ENCODE measurements around the gene PSD4. TPM values are rescaled to one million over a fixed set of nuclear protein-coding genes. Genes with fewer than 3 reads are reported as not detected.

Gene PSD4
- total RNA-seq, 4 donors from 2014 or later = 2.8 to 14.8 (median 5.6) TPM

DNA sequence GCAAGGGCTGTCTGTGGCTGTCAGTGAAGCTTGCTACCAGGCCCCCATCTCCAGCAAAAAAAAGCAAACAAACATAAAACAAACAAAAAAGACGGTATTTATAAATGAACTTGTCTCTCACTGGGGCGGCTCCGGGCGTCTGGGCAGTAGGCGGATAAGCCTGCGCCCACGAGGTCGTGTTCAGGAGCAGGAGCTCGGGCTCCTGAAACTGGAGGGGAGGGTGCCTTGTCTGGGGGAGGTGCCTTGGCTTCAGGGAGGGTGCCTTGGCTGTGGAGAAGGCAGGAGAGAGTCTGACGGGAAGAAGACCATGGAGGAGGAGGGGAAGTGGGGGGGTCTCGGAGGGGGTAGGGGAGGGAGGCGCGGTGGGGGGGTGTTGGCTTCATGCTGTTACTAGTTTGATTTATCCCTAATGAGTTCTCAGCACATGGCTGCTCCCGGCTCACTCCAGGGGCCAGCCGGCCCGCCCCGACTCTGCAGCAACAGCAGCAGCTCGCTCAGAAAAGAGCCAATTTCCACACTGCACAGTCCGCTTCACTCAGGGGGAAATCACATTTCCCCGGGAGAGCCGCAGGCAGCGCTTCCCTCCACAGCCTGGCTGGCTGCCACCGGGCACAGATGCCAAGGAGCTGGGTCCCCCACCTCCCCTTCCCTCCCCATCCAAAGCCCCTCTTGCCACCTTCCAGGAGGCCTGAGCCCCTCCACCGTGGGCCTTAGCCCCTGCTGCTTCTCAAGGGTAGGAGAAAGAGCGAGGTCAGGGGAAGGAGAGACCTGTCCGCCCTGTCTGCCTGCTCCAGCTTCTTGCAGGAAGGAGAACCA, 38.7 kb downstream of the PSD4 start:
- TF ChIP-seq, protein P1, sequence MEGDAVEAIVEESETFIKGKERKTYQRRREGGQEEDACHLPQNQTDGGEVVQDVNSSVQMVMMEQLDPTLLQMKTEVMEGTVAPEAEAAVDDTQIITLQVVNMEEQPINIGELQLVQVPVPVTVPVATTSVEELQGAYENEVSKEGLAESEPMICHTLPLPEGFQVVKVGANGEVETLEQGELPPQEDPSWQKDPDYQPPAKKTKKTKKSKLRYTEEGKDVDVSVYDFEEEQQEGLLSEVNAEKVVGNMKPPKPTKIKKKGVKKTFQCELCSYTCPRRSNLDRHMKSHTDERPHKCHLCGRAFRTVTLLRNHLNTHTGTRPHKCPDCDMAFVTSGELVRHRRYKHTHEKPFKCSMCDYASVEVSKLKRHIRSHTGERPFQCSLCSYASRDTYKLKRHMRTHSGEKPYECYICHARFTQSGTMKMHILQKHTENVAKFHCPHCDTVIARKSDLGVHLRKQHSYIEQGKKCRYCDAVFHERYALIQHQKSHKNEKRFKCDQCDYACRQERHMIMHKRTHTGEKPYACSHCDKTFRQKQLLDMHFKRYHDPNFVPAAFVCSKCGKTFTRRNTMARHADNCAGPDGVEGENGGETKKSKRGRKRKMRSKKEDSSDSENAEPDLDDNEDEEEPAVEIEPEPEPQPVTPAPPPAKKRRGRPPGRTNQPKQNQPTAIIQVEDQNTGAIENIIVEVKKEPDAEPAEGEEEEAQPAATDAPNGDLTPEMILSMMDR (IDR thresholded peaks at IDR 0.05; ENCODE audit: low read depth) = no peak

DNA sequence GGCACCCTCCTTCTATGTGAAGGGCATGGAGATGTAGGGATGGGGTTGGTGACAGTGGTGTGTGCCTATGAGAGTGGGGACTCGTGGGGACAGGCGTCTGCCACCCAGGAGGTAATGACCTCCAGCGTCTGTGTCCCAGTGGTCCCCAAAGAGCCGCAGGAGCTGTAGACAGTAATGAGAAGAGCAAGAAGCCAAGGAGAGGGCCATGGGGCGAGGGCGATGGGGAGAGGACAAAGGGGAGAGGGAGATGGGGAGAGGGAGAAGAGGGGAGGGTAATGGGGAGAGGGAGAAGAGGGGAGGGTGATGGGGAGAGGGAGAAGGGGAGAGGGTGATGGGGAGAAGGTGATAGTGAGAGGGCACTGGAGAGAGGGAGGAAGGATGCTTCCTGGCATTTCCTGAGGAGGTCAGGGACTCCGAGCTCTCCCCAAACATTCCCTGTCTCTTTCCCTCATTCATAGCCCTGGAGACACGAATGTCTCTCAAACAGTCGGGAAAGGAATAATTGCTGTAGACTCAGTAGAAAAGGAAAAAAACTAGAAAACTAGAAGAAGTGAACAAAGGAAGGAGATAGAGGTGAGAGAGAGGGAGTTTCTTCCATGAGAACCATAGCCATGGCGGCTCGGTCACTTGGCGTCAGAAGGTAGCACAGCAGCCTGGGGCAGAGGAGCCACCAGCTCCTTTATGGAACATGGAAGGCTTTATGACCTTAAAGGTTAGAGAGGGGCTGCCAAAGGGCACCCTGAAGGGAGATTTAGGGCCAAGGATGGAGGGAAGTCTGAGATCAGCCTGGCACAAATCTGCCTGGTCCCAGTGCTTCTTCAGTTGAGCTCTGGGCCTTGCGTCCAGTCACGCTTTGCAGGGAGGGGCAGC, 39.5 kb downstream of the PSD4 start:
- TF ChIP-seq, protein P1 (IDR thresholded peaks at IDR 0.05; ENCODE audit: low read depth) = no peak

DNA sequence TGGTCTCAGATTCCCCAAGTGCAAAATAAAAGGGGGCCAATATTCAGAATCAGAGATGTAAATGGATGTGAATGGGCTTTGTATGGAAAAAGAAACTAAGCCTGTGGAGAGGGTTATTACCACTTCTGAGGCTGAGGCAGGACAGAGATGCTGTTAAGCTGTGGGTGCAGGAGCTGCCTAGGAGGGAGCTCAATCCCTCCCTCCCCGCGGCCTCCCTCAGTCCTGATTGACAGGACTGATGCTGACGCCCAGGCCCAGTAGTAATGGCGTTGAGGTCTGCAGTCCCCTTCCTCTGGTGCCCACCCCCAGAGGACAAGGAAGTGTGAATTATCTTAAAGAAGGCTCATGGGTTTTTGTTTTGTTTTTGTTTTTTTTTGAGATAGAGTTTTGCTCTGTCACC, 40.4 kb downstream of the PSD4 start:
- TF ChIP-seq, protein P1 (IDR thresholded peaks at IDR 0.05; ENCODE audit: low read depth) = no peak

- TF ChIP-seq, protein P1 (IDR thresholded peaks at IDR 0.05; ENCODE audit: low read depth) = no peak
Measured at GRCh38 chr2:113215056-113215455, 41.3 kb downstream of the PSD4 start.

GRCh38 chr2:113216321-113216720, 42.5 kb downstream of the PSD4 start:
- TF ChIP-seq, protein P1 (IDR thresholded peaks at IDR 0.05; ENCODE audit: low read depth) = no peak

DNA sequence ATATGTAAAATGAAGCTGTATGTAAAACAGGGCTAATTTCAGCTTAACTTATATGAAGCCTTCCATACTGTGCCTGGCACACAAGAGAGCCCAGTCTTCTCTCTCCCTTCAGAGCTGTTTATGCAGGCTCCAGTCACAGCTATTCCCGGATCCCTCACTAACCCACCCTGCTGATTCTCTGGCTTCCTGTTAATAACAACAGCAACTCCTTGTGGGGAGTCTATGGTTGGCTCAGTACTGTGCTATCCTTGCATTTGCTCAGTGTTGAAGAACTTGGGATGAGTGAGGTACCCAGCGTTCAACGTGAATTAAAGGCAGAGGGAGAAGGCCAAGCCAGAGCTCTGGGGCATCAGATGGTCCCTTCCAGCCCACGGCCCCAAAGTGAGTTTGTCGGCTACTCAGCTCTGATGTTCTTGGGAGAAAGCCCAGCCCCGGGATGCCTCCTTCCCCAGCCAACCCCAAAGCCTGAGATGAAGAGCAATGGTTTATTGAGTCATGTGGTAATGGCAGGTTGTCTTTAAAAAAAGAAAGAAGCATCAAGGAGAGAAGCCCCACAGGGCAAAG, 43.2 kb downstream of the PSD4 start:
- TF ChIP-seq, protein P1 (IDR thresholded peaks at IDR 0.05; ENCODE audit: low read depth) = no peak
